Karpas-422 (cell line): Measurements from ENCODE around the gene KIF17. TPM values are rescaled to one million over a fixed set of nuclear protein-coding genes. Genes with fewer than 3 reads are reported as not detected.

ENCODE experiments used
- DNase-seq: peaks from one replicate; pipeline ENCODE4 v3.0.0-alpha.2; 2015
- H2AFZ ChIP-seq: fragments of 200-600 bp; sonication (generic); 2 replicates; pipeline ENCODE4 v1.6.1; 2014; ENCODE audit warnings: antibody characterized with exemption, low read length, mixed read lengths
- H3K27ac ChIP-seq: fragments of 200-600 bp; sonication (generic); 2 replicates; pipeline ENCODE4 v1.5.1; 2014; ENCODE audit warnings: mild to moderate bottlenecking, low read length, moderate library complexity
- H3K27me3 ChIP-seq: fragments of 200-600 bp; sonication (generic); 2 replicates; pipeline ENCODE4 v1.6.1; 2014; ENCODE audit warnings: low read length, mixed read lengths
- H3K36me3 ChIP-seq: fragments of 200-600 bp; sonication (generic); 2 replicates; pipeline ENCODE4 v1.6.1; 2014; ENCODE audit warnings: low read length, mixed read lengths; ENCODE audit not compliant: insufficient read depth
- H3K4me1 ChIP-seq: fragments of 200-600 bp; sonication (generic); 2 replicates; pipeline ENCODE4 v1.6.1; 2014; ENCODE audit warnings: mild to moderate bottlenecking, low read length, mixed read lengths
- H3K4me2 ChIP-seq: fragments of 200-600 bp; sonication (generic); 2 replicates; pipeline ENCODE4 v1.6.1; 2014; ENCODE audit warnings: low read length, low read depth, mild to moderate bottlenecking; ENCODE audit not compliant: poor library complexity, severe bottlenecking
- H3K4me3 ChIP-seq: fragments of 200-600 bp; sonication (generic); 2 replicates; pipeline ENCODE4 v1.5.1; 2014; ENCODE audit warnings: mild to moderate bottlenecking, antibody characterized with exemption, low read length, mixed read lengths
- H3K79me2 ChIP-seq: fragments of 200-600 bp; sonication (generic); 2 replicates; pipeline ENCODE4 v1.6.1; 2014; ENCODE audit warnings: mild to moderate bottlenecking, low read length, mixed read lengths
- H3K9ac ChIP-seq: fragments of 200-600 bp; sonication (generic); 2 replicates; pipeline ENCODE4 v1.6.0; 2014; ENCODE audit warnings: low read length
- H3K9me2 ChIP-seq: fragments of 200-600 bp; sonication (generic), shearing (Covaris generic); replicated peaks from 2 replicates; pipeline ENCODE4 v1.6.0; 2014; ENCODE audit warnings: mild to moderate bottlenecking, low read length, moderate library complexity; ENCODE audit not compliant: insufficient read depth
- H3K9me3 ChIP-seq: fragments of 300-700, 200-600 bp; sonication (generic); 2 replicates; pipeline ENCODE4 v1.6.1; 2014; ENCODE audit warnings: low read length, mixed read lengths
- H4K20me1 ChIP-seq: fragments of 200-600 bp; sonication (generic); 2 replicates; pipeline ENCODE4 v1.6.1; 2014; ENCODE audit warnings: mild to moderate bottlenecking, antibody characterized with exemption, low read length, low read depth; ENCODE audit not compliant: insufficient read depth
- total RNA-seq: library from RNA; depleted of rRNA; stranded (reverse); fragments of >200 nt; shearing (Covaris generic); gene quantifications from 2 replicates; pipeline ENCODE4 v1.2.3, GENCODE V29; 2014; ENCODE audit warnings: low replicate concordance

Gene KIF17
- total RNA-seq, 1 experiment from 2014 or later: not detected

DNA sequence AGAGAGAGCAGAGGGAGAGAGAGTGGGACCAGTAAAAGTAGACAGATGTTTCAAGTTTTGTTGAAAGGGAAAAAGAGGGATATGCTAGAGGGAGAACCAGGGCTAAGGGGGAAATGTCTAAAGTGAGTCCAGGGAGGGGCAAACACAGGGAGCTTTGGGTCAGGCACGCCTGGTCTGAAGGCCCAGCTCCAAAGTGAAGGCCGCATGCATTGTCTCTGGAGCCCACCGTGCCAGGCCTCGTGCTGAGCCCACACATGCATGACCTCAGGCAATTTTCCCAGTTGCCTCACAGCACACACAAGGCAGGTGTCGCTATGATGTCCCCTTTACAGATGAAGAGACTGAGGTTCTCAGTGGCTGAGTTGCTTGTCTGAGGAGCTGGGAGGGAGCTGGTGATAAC is 16.0 kb downstream of the KIF17 start:
- no peak overlapping the region for H3K27ac ChIP-seq
- no peaks in the 10 kb centered on the region for H3K79me2 ChIP-seq
- H3K4me2 ChIP-seq: no peak overlapping the region
- H3K4me1 ChIP-seq: peaks cover 3% of the 10 kb centered on the region
- no peak overlapping the region for H3K9ac ChIP-seq
- H2AFZ ChIP-seq: no peak overlapping the region
- H3K27me3 ChIP-seq: no peaks in the 10 kb centered on the region
- no peak overlapping the region for H3K4me3 ChIP-seq
- no peak for DNase-seq
- no peaks in the 10 kb centered on the region for H3K9me2 ChIP-seq
- H4K20me1 ChIP-seq: no peaks in the 10 kb centered on the region
- no peaks in the 10 kb centered on the region for H3K9me3 ChIP-seq
- H3K36me3 ChIP-seq: no peaks in the 10 kb centered on the region

DNA sequence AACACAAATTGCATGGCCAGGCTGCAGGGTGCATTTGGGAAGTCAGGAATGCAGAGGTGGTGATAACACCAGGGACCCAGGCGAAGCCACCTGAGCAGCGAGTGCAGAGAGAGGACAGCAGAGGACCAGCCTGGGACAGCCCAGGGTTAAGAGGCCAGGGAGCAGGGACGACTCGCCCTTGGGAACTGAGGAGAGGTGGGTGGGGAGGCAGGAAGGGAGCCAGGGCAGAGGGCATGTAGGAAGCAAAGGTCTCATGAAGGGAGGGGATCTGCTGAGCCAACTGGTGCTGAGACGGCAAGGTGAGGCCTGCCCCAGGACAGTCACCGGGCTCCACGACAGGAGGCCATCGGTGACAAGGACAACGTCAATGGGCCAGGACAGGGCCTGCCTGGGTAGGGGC is 16.4 kb downstream of the KIF17 start:
- H3K9me3 ChIP-seq: no peaks in the 10 kb centered on the region
- no peaks in the 10 kb centered on the region for H3K36me3 ChIP-seq
- H3K27ac ChIP-seq: no peak overlapping the region
- H3K79me2 ChIP-seq: no peaks in the 10 kb centered on the region
- H3K4me3 ChIP-seq: no peak overlapping the region
- H3K4me1 ChIP-seq: peaks cover 6% of the 10 kb centered on the region
- H3K27me3 ChIP-seq: no peaks in the 10 kb centered on the region
- no peak overlapping the region for H3K9ac ChIP-seq
- H3K4me2 ChIP-seq: no peak overlapping the region
- no peak for DNase-seq
- H3K9me2 ChIP-seq: no peaks in the 10 kb centered on the region
- no peak overlapping the region for H2AFZ ChIP-seq
- no peaks in the 10 kb centered on the region for H4K20me1 ChIP-seq

DNA sequence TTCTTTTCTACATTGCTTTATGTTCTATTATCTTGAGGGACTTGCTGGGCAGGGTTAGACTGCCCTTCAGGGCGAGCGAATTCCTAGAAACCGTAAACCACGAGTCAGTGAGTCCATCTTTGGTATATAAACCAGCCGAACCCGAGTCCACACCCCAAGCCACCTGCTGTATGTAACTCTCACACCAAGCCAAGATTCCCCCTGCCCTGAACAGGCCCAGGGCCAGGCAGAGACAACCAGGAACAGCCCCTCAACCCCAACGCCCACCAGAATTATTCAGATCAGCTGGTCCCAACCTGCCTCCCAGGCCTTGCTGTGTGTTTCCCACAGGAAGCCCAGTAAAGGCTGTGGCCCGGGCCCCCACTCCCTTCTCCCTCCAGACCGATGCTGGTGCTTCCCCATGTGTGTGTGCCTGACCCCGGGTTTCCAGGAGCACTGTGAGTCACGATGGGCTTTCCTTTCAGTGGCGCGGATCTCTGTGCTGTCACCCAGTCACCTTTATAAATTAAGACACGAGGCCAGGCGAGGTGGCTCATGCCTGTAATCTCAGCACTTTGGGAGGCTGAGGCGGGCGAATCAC is 17.1 kb downstream of the KIF17 start:
- no peak for DNase-seq
- Histone ChIP-seq H3K27ac (no peak overlapping the region), H4K20me1 (no peaks in the 10 kb centered on the region), H3K4me3 (no peak overlapping the region), H2AFZ (no peak overlapping the region), H3K4me1 (peaks cover 9% of the 10 kb centered on the region), H3K9ac (no peak overlapping the region), H3K79me2 (no peaks in the 10 kb centered on the region), H3K9me3 (no peaks in the 10 kb centered on the region), H3K36me3 (no peaks in the 10 kb centered on the region), H3K9me2 (no peaks in the 10 kb centered on the region), H3K27me3 (no peaks in the 10 kb centered on the region), H3K4me2 (no peak overlapping the region)

DNA sequence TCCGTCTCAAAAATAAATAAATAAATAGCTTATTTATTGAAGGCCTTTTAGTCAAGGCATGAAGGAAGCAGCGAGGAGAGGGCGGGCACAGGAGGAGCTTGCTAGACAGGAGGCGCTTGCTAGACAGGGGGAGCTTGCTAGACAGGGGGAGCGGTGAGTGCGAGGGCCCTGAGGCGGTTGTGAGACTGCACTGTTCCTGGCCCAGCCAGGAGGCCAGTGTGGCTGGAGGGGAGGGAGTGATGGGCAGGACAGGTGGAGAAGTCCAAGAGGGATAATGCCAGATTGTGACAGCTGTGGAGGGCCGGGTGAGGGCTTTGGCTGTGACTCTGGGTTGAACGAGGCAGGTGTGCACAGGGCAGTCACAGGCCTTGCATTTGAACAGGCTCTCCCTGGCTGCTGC is 18.2 kb downstream of the KIF17 start:
- Histone ChIP-seq H3K9me2 (no peaks in the 10 kb centered on the region), H3K27me3 (no peaks in the 10 kb centered on the region), H3K79me2 (no peaks in the 10 kb centered on the region), H3K4me1 (peaks cover 9% of the 10 kb centered on the region), H3K4me3 (no peak overlapping the region), H2AFZ (no peak overlapping the region), H3K36me3 (no peaks in the 10 kb centered on the region), H3K9me3 (no peaks in the 10 kb centered on the region), H4K20me1 (no peaks in the 10 kb centered on the region), H3K27ac (no peak overlapping the region), H3K4me2 (no peak overlapping the region), H3K9ac (no peak overlapping the region)
- no peak for DNase-seq

DNA sequence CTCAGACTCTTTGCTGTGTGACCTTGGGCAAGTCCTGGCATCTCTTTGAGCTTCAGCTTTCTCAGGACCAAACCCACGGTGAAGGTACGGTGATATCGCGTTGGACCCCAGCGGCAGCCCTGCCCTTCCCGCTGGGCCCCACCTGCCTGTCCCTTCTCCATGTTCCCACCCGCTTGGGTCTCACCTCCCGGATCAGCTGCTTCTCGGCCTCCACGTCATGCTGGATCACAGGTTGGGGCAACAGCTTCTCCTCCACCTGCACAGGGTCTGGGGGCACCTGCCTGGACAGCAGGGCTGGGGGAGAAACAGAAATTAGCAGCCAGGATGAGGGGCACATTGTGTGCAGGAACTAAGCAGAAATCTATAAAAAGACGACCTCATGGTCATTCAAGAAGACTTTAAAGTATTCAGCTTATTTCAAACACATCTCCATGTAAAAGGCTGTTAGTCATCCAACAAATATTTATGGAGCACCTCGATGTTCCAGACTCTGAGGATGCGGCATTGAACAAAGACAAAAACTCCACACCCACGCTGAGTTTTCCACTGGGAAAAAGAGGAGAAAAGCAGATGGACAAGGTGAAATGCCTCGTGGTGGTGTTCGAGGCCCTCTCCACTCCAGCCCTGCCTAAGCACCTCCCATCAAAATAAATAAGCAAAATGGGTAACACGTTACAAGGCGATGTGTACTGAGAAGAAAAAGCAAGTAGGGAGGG is 19.5 kb downstream of the KIF17 start:
- no peak overlapping the region for H3K4me3 ChIP-seq
- no peaks in the 10 kb centered on the region for H4K20me1 ChIP-seq
- H3K36me3 ChIP-seq: no peaks in the 10 kb centered on the region
- H3K27ac ChIP-seq: no peak overlapping the region
- H3K79me2 ChIP-seq: no peaks in the 10 kb centered on the region
- DNase-seq: no peak
- no peak overlapping the region for H3K4me2 ChIP-seq
- no peaks in the 10 kb centered on the region for H3K27me3 ChIP-seq
- H3K9me2 ChIP-seq: no peaks in the 10 kb centered on the region
- no peak overlapping the region for H3K9ac ChIP-seq
- no peak overlapping the region for H2AFZ ChIP-seq
- H3K9me3 ChIP-seq: no peaks in the 10 kb centered on the region
- peaks cover 9% of the 10 kb centered on the region for H3K4me1 ChIP-seq

DNA sequence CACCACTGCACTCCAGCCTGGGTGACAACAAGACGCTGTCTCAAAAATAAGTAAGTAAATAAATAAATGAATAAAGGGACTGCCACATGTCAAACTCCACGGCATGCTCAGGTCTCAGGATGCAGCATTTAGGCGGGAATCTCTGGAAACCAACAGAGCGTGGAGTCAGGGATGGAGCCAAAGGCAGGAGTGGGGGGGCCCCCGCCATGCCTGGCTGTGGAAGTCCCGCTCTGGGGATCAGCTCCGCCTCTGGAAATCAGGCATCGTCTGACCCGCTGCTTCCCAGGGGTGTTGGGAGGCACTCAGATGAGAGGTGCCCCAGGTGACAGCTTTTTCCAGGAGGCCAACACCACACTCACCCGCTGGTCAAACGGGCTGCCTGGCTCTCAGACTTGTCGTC is 20.2 kb downstream of the KIF17 start:
- DNase-seq: no peak
- no peaks in the 10 kb centered on the region for H3K79me2 ChIP-seq
- H2AFZ ChIP-seq: no peak overlapping the region
- H3K9me3 ChIP-seq: no peaks in the 10 kb centered on the region
- no peaks in the 10 kb centered on the region for H3K36me3 ChIP-seq
- H4K20me1 ChIP-seq: no peaks in the 10 kb centered on the region
- no peaks in the 10 kb centered on the region for H3K9me2 ChIP-seq
- peaks cover 9% of the 10 kb centered on the region for H3K4me1 ChIP-seq
- H3K9ac ChIP-seq: no peak overlapping the region
- H3K4me2 ChIP-seq: no peak overlapping the region
- no peak overlapping the region for H3K4me3 ChIP-seq
- no peak overlapping the region for H3K27ac ChIP-seq
- H3K27me3 ChIP-seq: no peaks in the 10 kb centered on the region

DNA sequence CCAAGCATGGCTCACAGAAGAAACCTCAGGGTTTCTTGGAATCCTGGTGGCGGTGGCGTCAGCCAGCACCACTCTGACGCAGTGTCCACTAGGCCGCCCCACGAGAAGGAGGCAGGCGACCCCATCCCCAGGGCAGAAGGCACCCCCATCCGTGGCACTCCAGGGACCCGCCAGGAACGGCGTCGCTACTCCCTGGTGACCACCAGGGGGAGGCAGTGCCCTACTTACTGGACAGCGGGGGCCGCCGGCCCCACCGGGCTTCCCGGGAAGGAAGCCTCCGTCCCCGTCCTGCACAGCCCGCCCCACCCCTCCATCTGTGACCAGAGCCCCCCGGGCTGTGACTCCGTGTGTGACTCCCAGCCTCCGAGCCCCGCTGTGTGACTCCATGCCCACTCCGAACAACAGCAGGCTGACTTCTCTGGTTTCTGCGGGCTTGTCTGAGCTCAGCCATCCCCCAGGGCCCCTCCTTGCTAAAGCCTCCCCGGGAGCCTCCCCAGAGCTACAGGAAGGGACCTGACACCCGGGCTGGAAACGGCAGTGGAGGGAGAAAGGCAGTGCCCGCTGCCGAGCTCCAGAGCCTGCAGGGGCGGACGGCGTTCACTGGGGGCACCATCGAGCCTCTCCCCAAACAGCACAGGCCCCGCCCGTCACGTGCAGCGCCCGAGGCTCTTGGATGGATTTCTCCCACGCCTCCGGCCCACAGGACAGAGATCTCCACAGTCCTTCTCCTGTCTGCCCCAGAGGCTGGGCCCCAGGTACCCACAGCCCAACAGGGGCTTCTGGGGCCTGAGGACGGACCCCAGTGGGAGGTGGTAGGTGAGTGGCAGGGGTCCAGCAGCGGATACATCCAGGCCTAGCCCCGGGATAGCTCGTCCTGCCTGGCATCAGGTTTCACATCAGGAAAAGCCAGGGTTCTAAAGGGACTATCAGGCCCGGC is 21.1 kb downstream of the KIF17 start:
- Histone ChIP-seq H3K27me3 (no peaks in the 10 kb centered on the region), H3K4me3 (peak overlapping the region; percentile 87), H3K79me2 (no peaks in the 10 kb centered on the region), H3K9me2 (no peaks in the 10 kb centered on the region), H3K9ac (peak overlapping the region; percentile 90), H3K4me1 (peaks cover 9% of the 10 kb centered on the region), H2AFZ (peak overlapping the region; percentile 100), H4K20me1 (no peaks in the 10 kb centered on the region), H3K36me3 (no peaks in the 10 kb centered on the region), H3K9me3 (no peaks in the 10 kb centered on the region), H3K4me2 (peak overlapping the region; percentile 99), H3K27ac (no peak overlapping the region)
- peak; percentile 88 for DNase-seq

DNA sequence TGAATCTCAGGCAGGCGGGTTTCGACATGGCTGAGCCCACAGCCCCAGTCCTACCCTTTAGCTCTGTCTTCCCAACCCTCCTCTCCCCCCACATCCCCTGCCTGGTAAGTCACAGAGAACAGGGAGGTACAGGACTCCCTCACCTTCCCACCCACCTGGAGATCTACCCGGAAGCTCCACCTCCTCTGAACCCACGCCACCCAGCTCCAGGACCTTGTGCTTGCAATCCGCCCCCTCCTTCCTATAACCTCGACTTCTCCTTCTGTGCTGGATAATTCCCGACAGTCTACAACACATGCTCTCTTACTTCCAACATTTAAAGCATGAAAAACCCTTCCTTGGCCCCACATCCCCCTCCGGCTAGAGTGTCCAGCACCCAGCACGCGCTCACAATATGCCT is 22.3 kb downstream of the KIF17 start:
- H3K4me1 ChIP-seq: peaks cover 9% of the 10 kb centered on the region
- no peaks in the 10 kb centered on the region for H3K79me2 ChIP-seq
- H3K4me3 ChIP-seq: no peak overlapping the region
- no peak overlapping the region for H3K27ac ChIP-seq
- H3K27me3 ChIP-seq: no peaks in the 10 kb centered on the region
- H3K36me3 ChIP-seq: no peaks in the 10 kb centered on the region
- H4K20me1 ChIP-seq: no peaks in the 10 kb centered on the region
- no peaks in the 10 kb centered on the region for H3K9me2 ChIP-seq
- H3K9me3 ChIP-seq: no peaks in the 10 kb centered on the region
- no peak overlapping the region for H3K4me2 ChIP-seq
- no peak overlapping the region for H3K9ac ChIP-seq
- H2AFZ ChIP-seq: no peak overlapping the region
- no peak for DNase-seq
